NCI-H2227 treated with DMSO at 0.1 percent for 48 hours (cell line): ENCODE measurements around the gene CNTN4.
"Not testable (repeated sequence)": the region's sequence is repeated elsewhere in the genome, so short reads cannot be mapped to it uniquely, and the experiment has no call there.

Experiments used
- DNase-seq: peaks from one replicate; lab custom pipeline; 2025; lab: John Stamatoyannopoulos, UW

The CNTN4 gene

DNA sequence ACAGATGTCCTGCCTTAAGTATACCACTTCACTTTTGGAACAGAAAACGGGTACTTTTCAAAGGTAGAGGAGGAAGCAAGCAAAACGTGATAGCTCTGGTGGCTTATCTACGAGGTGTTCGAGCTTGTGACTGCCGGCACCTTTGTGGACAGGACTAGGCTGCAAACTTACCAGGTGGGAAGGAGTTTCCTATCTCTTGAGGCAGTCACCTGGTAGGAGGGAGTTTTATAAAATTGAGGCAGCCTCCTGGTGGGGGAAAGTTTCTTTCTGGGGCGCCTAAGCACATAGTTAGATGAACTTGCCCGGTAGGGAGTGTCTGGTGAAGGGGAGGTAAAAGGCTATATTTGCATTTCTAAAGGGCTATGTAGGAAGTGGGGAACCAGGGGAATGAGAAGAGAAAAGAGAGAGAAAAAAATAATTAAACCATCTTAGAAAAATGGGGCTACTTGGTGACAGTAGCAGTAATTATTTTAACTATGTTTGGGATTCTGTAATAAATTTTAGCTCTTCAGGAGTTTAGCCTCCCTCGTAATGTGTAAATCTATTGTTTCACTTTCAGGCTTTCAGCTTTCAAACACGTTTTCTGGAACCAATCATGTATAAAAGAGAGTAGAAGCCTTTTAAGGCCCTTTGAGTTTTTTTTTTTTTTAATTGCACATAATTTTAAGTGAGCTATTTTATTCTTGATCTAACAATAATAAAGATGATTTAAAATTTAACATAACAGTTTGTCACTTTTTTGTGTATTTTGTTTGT, 880.5 kb downstream of the CNTN4 start:
- no peak for DNase-seq

DNA sequence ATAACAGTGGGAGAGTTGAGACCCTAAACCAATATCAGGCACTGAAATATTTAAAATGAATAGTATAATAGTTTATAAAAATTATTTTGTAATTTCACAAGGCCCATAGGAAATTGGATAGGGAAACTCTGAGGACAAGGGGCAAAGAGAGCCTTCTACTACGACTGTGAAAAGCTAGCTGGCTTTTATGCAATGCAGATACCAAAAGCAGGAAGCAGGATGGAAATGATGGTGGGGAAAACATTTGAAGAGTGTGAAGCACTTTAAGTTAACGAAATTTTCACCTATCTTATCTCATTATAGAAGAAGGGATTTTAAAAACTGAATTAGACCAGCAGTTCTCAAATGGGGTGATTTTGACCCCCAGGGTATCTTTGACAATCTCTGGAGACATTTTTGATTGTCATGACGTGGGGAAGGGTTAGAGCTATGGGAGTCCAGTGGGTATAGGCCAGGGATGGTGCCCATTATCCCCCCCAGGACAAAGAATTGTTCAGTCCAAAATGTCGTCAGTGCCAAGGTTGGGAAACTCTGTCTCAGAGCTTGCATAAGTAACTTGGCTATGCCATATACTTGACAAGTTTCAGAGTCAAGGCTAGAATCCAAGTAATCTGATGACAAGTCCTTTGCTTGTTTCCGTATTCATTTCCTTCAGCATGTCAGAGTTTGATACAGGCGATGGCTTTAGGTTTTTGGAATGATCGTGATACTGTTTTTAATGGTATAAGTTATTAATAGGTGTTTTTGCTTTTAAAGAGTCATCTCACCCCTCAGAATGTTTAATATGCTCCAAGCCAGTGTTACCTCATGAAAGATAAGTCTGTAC, 885.6 kb downstream of the CNTN4 start:
- DNase-seq: no peak

DNA sequence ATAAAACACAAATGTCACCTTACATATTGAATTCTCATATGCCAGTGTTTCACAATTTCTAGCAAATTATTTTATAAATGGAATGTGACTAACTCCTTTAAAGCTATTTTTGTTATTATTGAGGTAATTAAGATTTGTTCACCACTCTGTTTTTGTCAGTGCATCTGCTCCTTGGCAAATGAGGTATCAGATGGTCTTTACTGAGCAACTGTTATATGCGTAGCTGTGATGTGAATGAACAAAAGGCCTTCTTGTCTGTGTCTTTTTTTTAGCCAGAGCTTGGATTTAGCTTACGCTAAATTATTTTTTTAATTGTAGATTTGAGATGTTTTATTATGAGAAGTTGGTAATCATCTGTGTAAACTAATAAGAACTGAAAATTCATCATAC, 886.2 kb downstream of the CNTN4 start:
- no peak for DNase-seq

DNA sequence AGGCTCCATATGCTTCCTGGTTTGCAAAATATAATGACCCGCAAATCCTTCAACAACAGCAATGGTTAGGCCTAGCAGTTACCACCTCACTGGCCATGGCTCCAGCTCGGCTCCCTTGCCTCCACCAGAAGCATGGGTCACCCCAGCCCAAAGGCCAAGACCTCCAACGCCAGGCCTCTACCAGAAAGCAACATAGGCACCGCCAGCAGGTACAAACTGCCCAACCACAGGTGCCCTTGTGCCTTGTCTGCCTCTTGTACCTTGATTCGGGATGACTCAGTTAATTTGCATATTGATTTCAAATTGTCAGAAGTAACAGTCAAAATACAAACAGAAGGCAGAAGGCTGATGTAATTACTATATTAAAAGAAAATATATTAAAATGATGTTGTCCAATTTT, 886.8 kb downstream of the CNTN4 start:
- no peak for DNase-seq

DNA sequence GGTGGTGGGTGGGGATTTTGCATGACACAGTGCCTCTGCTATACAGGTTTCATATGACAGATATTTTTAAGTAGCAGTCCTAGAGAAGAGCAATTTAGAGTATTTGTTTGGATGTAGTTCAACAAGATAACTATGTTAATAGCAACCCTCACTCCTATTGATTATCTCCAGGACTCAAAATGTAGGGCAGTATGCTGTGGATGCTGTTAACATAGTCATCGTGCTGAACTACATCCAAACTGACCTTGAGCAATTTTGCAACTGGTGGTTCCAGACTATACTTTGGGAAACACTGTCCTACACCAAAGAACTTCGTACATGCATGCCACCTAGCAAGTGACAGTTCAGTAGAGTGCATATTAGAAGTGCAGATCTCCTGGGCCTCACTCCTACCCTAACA, 893.9 kb downstream of the CNTN4 start:
- no peak for DNase-seq

DNA sequence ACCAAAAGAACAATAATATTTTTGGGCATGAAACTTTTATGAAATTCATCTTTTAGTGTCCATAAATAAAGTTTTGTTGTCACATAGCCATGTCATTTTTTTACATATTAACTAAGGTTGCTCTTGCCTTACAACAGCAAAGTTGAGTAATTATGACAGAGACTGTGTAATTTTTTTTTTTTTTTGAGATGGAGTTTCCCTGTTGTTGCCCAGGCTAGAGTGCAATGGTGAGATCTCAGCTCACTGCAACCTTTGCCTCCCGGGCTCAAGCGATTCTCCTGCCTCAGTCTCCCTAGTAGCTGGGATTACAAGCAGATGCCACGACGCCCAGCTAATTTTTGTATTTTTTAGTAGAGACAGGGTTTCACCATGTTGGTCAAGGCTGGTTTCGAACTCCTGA, 894.5 kb downstream of the CNTN4 start:
- DNase-seq: not testable (repeated sequence)

DNA sequence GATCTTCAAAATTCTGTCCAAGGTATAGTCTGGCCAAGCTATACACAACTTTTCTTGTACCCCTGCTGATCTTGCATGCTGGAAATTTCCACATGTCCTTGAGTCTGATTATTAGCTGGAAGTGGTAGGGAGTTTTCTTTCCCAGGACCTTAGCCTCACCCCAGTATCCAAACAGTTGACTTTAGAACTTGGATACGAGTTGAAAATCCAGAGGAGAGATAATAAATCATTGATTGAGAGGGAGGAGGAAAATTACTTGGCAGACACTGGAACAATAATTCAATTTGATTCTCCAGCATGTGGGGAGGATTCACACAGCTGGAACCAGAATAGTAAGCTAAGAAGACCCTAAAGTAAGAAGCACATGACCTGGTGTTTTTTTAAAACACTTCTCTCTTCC, 895.1 kb downstream of the CNTN4 start:
- no peak for DNase-seq

DNA sequence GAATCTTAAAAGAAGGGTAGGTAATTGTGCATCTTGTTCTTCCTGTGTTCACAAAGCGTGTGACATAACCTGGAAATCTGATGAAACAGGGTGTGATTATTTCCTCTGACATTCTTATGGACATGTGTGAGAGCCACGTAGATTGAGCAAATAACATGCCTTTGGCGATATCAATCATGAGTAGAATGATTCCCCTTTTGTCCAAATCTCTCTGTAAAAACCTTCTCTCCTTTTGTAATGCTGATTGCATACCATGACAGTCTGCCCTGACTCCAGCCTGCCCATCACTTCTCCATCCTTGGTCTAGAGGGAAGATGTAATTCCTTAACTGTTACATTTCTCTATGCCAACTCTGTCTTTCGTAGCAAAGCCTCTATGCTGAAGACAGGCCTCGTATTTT, 896.5 kb downstream of the CNTN4 start:
- no peak for DNase-seq

DNA sequence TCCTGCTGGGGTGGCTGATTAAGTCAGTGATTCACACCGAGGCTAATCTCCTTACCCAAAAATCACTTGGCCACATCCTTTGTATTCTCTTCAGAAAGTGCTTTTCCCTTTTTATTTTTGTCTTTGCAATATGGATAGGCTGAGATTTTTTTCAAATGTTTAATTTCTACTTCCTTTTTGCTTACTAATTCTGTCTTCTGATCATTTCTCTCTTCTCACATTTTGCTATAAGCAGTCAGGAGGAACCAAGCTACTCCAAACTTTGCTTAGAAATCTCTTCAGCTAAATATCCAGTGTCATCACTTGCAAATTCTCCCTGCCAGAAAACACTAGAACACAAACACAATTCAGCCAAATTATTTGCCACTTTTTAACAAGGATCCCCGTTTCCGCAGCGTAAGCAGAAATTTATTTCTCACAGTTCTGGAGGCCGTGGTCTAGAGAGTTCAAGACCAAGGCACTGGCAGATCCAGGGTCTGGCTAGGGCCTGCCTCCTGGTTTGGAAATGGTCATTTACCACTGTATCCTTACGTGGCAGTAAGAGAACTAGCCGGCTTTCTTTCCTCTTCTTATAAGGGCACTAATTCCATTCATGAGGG, 906.6 kb downstream of the CNTN4 start:
- DNase-seq: no peak

DNA sequence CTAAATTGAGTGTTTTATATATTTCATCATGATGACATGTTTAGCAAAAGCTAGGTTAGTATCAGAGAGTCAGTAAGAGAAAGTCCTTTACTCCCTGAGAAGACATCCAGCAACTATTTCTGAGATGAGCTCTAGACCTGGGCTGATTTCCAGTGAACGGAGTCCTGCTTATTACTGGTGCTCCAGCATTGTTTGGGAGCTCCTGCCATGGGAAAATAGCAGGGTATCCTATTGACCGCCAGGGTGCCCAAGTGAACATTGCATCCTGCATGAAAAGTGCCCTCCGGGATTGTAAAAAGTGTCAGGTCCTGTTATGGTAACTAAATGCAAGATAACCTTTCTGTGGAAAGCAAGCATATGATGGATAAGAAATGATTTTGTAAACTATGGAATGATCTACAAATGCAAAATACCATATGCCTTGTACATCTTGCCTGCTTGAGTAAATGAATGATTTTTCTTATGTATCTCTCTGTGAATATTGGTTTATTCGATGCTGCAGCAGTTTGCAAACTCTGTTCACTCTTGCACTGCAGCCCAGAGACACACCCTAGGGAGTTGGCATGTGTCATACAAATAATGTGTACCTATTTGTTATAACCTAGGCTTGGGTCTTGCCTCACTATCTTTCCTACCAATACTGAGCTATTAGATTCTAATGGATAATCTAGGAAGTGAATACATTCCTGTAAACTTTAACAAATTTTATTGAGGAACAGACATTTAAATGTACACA, 914.8 kb downstream of the CNTN4 start:
- DNase-seq: no peak

DNA sequence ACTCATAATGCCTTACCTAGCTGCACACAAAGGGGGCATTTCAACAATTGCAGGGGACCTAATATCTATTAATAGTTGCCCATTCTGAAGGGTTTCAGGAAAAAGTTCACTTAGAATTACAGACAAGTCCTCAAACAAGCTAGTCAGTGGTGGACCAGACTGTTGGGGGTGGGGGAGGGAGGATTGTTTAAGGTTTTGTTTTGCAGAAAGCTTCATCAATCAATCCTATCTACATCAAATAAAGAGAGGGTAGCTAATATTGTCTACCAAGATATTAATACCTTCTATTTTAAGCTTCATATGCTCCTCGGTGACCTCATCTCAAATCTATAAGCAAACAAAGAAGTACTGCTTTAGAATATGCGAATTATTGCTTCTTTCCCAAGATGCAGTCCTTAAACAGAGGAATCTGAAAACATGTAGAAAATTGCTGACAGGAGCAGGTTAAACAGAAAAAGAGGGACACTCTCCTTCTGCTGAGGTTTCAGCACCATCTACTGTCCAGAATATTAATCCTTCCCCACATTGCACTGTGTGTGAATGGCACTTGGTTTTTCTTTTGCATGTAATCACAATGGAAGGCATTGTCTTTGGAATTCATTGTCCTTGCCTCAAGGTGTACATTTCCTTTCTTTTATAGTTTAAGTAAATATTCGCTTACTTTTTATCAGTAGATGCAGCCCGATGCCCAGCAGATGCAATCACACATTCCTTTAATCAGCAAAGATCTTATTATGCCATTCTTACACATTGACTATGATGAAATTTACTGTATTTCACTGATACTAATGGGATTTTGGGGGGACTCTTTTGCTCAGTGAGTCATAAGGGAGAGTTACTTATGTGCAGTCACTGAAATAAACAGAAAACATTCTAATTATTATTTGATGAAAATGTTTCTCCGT, 916.8 kb downstream of the CNTN4 start:
- DNase-seq: peak; percentile 46

DNA sequence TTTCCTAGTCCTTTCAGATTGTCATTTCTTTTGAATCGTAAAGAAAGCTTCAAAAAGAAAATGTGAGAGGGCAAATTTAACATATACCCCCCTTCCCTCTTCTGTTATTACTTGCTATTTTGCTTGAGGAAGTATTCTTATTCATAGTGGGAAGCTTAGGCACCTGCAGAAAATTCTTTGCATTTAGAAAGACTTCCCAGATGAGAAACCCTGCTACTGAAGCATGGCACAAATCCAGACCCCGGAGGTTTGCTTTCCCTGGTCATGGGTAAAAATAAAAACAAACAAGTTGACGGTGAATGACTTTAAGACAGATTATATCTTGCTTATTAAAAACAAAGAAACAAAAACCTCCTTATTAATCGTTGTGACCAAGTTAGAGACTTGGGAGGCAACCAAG, 917.6 kb downstream of the CNTN4 start:
- DNase-seq: no peak

DNA sequence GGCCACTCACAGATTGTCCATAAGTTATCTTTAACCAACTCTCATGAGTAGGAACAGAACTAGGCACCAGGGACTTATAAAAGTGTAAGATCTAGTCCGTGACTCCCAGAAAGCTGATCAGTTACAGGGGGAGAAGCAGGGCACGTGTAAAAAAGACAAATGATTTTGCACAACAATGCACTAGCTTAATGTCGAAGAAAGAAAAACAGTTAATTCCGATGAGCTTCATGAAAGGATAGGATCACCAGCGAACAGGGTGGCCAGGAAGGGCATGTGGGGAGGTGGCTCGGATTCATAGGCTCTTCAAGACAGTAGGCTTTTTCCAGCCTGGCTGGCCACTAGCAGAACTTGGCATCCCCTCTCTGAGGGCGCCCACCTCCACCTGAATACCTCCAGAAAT, 921.5 kb downstream of the CNTN4 start:
- no peak for DNase-seq

DNA sequence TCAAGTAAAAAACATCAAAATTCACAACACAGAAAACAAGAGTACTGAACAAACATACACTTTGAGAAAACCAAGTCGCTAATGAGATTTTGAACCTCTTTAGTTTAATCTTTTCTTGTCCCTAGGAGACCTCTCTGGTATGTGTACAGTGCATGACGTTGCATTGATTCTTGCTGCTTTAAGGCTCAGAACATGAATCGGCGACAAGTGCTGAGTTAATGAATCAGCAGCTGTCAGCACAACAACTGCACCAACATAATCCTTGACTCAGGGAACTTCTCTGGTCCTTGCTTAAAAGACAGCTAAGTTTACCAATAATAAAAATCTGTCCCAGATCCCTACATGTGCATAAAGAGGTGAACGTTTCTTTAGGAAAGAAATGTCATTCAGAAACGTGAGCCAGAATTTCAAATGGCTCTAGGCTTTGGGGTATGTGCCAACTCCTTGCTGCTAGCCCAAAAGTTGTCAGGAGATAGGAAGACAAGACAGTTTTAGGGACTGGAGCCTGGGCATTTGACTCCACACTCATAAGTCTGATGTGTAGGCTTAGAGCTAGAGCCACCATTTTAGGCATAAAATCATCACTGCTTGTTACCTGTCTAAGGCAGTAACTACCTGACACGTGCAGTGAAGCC, 924.6 kb downstream of the CNTN4 start:
- no peak for DNase-seq

DNA sequence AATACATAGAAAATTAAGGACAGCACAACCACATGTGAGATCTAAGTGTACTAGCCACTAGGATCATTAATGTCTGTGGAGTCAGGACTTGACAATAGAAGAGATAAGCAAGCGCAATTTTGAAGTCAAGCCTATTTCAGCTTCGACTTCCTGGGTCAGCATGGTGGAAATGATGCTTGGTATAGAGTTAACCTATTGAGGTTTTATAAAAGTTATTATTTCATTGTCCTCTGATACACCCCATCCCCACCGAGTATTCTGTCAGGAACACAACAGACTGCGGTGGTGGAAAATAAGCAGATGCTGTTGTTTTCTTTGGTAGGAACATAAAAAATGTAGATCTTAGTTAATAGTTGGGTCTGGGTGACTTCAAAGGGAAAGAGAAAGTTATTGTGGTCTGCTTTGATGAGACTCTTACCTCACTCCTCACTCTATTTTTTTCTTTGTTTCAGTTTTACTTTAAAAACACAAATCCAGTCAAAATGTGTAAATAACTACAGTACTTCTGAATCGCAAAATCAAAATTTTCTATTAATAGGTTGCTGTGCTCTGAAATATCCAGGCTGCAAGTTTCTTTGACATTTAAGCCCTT, 929.4 kb downstream of the CNTN4 start:
- DNase-seq: no peak

DNA sequence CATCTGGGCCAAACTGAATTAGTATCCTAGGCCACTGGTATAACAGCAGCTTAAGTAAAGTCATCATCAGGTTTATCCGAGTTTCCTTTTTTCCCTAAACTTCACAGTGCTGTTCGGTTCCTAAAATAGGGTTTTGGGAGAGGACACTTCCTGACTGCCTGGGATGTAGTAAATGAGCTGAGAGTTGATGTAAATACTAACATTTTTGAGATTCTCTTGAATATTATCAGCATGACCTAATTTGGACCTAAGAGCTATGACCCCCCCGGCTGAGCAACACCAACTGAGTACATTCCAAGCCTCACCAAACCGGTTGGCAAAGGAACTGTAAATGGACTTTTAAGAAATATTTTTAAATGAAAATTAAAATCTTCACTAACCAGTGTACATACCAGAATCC, 932.7 kb downstream of the CNTN4 start:
- DNase-seq: no peak

DNA sequence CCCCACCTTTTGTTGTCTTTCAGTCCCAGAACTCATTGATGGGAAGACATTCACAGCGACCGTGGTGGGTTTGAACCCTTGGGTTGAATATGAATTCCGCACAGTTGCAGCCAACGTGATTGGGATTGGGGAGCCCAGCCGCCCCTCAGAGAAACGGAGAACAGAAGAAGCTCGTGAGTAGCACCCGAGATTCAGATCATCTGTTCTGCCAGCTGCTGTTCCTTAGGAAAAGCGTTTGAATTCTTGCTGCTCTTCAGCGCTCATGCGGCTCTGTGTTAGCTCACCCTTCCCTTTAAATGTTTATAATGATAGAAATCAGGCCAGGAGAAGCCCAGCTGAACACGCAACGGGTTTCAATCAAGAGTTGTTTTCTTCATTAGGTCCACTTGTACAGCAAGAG, 938.5 kb downstream of the CNTN4 start:
- DNase-seq: no peak

DNA sequence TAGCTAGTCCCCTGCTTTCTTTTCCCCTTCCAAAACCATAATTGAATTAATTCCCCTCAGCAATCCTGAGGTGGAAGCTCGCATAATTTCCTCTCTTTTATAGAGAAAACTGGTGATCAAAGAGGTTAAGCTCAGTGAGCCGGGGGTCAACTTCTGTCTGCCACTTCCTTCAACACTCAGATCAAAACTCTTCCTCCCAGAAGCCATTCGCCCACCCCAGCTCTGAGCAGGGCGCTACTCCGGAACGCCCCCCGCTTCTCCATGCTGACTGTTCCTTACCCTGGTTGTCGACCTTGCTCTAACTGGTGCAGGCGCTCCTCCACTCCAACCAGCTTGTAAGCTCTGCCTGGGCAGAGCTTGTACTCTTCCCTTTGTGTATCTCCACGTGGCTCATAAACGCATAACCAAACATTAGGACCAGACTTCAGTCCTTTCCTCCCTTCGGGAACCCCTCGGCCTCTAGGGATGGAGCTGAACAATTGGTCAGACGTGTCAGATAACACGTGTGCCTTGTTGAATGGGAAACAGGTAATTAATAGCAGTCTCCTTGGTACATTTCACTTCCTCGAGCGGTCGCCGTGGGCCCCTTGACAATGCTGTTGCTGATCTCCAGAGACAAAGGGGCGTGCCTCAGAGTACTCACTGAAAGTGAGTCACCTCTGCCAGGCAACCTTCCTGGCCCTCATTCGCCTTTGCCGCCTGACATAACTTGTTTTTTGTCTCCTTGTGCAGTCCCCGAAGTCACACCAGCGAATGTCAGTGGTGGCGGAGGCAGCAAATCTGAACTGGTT, 939.7 kb downstream of the CNTN4 start:
- no peak for DNase-seq

DNA sequence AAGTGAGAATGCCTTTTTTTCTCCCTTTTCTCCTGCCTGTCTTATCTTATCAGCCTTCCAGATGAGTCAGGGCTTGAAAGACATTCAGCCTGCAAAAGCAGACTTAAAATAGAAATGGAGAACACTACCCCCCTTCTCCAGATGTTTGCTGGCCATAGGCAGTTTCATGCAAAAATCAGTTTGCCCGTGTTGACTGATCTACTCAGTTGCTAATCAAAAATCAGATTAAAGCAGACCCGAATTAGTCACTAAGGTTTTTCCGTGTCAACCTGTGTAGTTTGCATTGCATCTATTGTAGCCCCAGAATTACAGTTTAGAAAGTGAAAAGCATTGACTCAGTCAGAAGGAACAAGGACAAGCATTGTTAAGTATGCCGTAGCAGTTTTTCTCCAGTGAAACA, 955.3 kb downstream of the CNTN4 start:
- no peak for DNase-seq

DNA sequence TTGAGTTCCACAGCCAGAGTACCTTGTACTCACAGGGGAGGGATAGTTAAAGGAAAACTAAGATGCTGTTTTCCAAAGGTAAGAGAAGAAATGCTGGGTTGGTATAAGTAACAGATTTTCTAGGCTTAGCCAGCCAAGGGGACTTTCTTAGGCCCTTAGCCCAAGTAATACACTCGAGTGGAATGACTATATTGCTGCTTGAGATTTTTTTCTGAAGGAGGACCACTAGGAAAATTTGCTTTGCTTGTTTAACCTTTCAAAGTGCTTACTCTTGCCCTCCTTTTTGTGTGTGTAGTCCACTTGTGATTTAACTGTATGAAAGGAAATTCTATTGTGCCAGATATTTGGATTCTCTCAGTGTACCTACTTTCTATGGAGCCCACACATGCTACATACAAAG, 961.0 kb downstream of the CNTN4 start:
- no peak for DNase-seq
